GDM1 (cell line): ENCODE results near the gene NID1.
"Not testable (repeated sequence)": the region's sequence is repeated elsewhere in the genome, so short reads cannot be mapped to it uniquely, and the experiment has no call there.

Source experiments
- DNase-seq: peaks from one replicate; lab custom pipeline; 2025; lab: John Stamatoyannopoulos, UW

NID1 gene

DNA sequence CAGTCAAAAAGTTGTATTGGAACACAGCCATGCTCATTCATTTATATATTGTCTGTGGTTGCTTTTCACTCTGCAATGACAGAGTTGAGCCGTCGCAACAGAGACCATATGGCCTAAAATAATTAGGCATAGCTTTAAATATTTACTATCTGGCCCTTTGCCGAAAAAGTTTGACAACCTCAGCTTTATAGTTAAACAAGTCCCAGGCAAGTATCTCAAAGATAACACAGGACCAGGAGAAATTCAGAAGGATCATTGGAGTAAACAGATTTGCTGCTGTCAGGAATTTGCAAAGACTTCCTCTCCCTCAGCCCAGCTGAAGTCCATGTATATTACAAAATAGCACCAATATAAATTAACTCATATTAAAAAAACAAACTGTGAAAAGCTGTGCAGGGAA is 34.4 kb downstream of the NID1 start:
- no peak for DNase-seq

GRCh38 chr1:236029428-236029940 is 35.4 kb downstream of the NID1 start:
- DNase-seq = no peak

DNA sequence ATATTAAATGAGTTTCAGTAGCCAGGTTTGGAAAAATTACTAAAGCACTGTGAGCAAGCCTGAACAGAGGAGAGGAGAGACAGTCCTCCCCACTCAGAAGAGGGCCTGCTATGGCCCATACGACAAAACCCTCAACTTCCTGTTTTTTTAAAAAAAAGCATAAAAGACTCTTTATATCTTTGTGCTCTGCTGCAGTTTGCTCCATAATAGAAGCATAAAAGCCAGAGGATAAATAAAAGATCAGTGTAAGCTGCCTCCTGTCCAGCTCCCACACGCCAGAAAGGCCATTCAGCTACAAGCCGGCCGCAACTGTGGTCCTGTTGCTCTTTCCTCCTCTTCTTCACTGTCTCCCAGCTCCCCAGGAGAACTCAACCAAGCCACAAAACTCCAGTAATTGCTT is 37.8 kb downstream of the NID1 start:
- peak; percentile 28 for DNase-seq

GRCh38 chr1:236025836-236026235 is 39.1 kb downstream of the NID1 start:
- no peak for DNase-seq

GRCh38 chr1:236024641-236025040 is 40.2 kb downstream of the NID1 start:
- peak; percentile 70 for DNase-seq

GRCh38 chr1:236023926-236024565 is 40.8 kb downstream of the NID1 start:
- DNase-seq = no peak

- no peak for DNase-seq
Observed at GRCh38 chr1:236021424-236022135, 43.3 kb downstream of the NID1 start.

DNA sequence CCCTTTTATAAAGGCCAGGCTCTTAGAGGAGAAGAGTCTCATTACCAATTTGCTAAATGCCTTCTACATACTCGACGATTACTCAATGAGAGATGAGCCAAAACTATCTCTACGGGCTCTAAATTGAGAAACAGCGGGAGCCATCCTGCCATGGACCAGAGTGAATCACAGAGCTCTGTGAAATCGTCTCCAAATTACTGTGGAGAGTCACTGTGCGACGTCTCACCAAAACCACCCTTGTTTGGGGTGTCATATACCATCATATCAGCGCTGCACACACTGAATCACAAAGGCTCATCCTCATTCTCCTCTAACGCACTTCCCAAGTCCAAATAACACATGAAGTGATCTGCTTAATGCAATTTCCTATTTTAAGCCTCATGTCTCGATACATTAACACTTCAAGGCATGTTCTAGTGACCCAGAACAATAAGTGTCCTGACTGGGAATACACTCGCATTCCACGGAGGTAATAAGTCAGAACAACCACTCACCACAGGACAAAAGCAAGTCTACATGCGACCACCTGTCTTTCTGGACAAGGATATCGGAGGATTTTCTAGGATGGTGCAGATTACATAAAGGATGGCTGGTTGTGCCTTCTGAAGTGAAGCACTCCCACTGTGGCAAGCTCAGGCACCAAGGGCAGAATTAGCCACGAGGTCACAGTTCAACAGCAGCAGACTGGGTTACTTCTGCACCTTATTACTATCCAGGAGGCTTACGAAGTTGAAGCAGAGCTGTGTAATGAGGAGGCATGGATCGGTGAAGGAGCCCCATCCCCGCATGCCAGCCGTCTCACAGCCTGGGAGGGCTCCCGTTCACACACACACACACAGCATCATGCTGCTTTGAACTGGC is 44.3 kb downstream of the NID1 start:
- no peak for DNase-seq

DNA sequence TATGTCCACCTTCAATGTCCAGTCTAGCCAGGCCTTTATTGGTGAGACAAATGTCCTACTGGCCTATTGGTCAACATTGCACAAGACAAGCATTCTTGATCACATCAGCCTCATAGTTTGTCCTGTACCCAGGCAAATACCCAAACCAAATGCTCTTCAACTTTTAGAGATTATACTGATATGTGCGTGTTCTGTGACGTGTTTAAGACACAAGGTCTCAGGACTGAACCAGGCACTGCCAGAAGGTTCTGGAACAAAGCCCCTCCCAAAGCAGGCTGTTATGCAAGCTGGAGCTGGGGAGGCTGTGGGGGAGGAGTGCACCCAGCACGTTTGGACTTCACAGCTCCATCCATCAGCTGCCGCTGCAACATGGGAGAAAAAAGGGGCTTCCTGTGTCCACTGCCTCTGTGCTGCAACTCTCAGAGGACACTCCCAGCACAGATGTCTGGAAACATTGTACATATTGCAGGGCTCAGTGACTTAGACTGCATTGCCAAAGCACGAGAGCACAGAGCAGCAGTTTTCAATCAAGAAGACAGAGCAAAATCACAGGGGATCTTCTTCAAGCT is 45.9 kb downstream of the NID1 start:
- no peak for DNase-seq

GRCh38 chr1:236016782-236017400 is 48.0 kb downstream of the NID1 start:
- DNase-seq = no peak

- no peak for DNase-seq
Observed at GRCh38 chr1:236016083-236016482, 48.8 kb downstream of the NID1 start.

DNA sequence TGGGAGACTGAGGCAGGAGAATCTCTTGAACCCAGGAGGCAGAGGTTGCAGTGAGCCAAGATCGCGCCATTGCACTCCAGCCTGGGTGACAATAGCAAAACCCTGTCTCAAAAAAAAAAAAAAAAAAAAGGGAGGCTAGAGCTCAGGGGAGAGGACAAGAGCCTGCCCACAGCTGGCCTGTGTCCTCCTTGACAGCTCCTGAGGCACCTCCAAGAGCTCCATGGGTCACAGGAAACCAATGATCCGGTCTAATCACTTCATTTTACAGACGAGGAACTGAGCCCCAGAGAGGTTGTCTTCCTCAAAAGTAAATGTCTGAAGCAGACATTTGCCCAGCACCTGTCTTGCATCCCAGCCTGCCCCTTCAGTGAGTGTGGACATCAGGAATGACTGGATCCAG is 49.4 kb downstream of the NID1 start:
- no peak for DNase-seq

- no peak for DNase-seq
Observed at GRCh38 chr1:236013330-236013729, 51.6 kb downstream of the NID1 start.

DNA sequence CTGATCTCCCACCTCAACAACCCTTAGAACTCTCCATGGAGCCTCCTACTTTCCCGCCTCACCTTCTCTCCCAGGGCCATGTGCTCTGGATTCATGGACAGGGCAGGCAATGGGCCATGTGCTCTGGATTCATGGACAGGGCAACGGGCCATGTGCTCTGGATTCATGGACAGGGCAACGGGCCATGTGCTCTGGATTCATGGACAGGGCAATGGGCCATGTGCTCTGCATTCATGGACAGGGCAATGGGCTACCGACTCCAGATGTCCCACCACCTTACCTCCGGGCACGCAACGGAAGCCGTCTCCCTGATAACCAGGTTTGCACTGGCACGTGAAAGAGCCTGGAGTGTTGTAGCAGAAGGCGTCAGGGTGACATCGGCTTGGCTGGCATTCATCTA is 53.2 kb downstream of the NID1 start:
- no peak for DNase-seq

DNA sequence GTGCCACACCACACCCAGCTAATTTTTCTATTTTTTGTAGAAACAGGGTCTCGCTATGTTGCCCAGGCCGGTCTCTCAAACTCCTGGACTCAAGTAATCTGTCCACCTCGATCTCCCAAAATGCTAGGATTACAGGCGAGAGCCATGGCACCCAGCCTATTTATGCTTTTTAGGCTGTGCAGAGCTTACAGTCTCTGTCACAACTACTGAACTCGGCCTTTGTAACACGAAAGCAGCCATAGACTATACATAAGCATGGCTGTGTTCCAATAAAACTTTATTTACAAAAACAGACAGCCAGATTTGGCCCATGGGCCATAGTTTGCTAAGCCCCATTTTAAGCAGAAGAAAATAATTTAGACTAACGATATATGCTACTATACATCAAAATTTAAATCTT is 54.4 kb downstream of the NID1 start:
- no peak for DNase-seq

GRCh38 chr1:236009857-236010256 is 55.0 kb downstream of the NID1 start:
- DNase-seq = no peak

DNA sequence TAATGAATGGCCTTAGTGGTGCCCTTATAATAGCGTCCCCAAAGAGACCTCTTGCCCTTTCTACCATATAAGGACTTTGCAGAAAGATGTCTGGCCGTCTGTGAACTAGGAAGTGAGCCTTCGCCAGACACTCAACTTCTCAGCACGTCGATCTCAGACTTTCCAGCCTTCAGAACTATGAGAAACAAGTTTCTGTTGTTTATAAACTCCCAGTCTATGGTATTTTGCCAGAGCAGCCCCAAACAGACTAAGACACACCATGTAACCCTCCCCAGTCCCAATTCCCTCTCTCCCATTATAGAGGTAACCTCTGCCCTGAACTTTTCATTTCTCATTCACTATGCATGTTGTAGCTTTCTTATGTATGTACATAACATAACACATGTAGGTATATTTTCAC is 55.7 kb downstream of the NID1 start:
- DNase-seq = no peak

DNA sequence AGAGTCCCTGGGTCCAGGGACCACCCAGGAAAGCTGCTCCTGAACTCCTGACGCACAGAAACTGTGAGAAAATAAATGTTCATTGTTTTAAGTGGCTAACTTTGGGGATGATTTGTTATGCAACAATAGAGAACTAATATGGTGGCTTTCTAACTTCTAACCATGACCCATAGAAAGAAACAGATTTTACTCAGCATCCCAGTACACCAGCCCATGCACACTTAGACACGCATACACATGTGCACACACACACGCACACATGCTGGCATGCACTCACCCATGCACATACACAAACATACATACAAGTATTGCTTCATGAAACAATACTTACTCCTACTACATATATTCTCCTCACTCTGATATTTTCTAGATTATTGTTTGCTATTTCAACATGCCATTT is 57.1 kb downstream of the NID1 start:
- DNase-seq = no peak

DNA sequence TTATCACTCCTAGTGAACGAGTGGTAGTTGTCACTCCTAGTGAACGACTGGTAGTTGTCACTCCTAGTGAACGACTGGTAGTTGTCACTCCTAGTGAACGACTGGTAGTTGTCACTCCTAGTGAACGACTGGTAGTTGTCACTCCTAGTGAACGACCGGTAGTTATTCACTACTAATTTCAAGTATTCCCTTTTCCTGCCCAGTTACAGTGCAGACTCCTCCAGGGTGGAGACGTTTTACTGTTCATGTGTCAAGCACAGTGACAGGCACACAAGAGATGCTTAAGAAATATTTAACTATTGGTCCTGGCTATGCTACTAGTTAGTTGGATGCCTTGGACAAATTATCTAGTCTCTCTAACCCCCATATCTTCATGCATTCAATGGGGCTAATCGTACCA is 61.8 kb downstream of the NID1 start:
- DNase-seq = not testable (repeated sequence)

DNA sequence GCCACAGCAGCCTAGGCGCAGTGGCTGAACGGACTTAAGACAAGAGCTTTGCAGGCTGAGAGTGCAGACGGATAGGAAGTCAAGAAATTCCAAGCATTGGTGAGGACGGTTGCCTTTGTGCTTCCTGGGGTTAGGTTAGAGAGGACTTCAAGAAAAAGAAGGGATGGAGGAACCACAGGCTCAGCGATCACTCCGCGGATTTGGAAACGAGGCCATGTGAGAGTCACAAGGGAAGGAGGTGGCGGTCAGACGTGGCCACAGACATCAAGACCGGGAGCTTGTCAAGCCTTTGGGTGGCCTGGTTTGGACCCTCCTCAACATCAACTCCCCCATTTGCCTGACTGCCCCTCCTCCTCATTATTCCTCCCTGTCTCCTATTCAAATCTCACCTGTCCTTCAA is 62.3 kb downstream of the NID1 start:
- no peak for DNase-seq

- DNase-seq = no peak
Observed at GRCh38 chr1:236002025-236002390, 62.9 kb downstream of the NID1 start.

DNA sequence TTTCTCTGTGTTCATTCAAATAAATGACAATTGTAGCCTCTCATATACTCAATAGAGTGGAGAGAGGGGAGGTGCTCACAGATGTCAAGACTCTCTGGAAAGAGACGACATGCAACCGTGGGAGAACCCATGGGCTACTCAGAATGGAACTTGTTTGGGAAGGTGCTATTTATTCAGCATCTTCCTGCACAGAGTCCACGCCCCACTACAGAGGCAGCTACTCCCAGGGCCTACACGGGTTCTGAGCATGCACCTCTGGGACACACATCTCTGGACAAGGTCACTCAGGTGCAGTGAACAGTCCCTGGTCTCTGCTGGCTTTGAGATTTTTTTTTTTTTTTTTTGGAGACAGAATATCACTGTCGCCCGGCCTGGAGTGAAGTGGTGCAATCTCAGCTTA is 64.1 kb downstream of the NID1 start:
- no peak for DNase-seq
